ENCODE measurements around the gene TMEM106C.

The TMEM106C gene

DNA sequence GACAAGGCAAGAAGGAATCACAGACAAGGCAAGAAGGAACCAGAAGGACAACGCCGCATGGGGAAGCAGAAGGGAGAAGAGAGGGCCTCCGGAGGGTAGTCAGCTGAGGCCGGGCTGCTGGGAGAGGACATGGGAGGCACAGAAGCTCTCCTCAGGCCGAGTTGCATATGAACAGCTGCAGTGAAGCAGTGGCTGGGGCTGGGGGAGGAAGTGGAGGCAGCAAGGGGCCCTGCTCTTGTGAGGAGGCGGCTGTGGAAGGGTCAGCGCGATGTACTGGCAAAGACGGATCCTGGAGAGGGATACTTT is 22.0 kb upstream of the TMEM106C start:
- no peak overlapping the region for H3K27ac ChIP-seq (ENCODE audit: low read length)
- H3K27me3 ChIP-seq (ENCODE audit: insufficient read depth, low read length), result peaks cover 31% of the 10 kb centered on the region
- H3K9me3 ChIP-seq (ENCODE audit: insufficient read depth, low read depth, low read length), result no peaks in the 10 kb centered on the region
- no peak overlapping the region for H3K9ac ChIP-seq (ENCODE audit: low read depth, low read length)
- no peaks in the 10 kb centered on the region for H3K36me3 ChIP-seq (ENCODE audit: insufficient read depth, low read depth, low read length)
- no peaks in the 10 kb centered on the region; the same call in 1 of the 2 replicates for H3K4me1 ChIP-seq (ENCODE audit: insufficient read depth, low read length)
- H3K4me3 ChIP-seq (ENCODE audit: low read length), result no peak overlapping the region

DNA sequence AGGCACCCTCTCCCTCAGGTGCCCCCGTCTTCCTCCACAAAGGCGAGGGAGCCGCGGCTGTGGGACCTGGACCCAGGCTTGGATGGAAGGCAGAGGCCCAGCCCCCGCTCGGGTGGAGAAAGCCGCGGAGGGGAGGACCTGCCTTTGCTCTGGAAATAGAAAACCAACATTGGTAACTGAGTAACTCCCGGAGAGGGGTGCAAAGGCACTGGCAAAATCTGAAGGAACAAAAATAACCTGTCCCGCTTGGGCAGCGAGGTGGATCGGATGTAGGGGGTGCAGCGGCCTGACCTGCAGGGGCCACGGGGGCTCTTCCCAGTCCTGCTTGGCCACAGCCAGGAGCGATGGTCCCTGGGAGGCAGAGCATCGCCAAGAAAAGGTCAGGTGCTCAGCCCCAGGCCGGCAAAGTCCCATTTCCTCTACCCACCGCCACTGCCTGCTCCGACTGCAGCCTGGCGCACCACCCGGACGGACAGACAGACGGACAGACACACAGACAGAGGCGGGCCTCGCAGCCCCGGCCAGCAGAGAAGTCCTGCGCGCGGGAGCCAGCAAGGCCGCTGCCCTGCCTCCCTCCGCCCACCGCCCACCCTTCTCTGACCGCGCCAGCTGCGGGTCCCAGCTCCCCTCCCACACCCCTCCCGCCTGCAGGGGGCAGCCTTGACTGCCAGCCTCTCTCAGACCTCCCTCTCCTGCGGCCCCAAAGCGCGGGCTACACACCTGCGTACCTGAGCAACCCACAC is 21.4 kb upstream of the TMEM106C start:
- Histone ChIP-seq H3K9me3 (ENCODE audit: insufficient read depth, low read depth, low read length) (no peaks in the 10 kb centered on the region), H3K27ac (ENCODE audit: low read length) (no peak overlapping the region), H3K4me1 (ENCODE audit: insufficient read depth, low read length) (no peaks in the 10 kb centered on the region; the same call in 1 of the 2 replicates), H3K36me3 (ENCODE audit: insufficient read depth, low read depth, low read length) (no peaks in the 10 kb centered on the region), H3K9ac (ENCODE audit: low read depth, low read length) (no peak overlapping the region), H3K4me3 (ENCODE audit: low read length) (no peak overlapping the region; the same call in 1 of the 2 replicates), H3K27me3 (ENCODE audit: insufficient read depth, low read length) (peaks cover 31% of the 10 kb centered on the region)

DNA sequence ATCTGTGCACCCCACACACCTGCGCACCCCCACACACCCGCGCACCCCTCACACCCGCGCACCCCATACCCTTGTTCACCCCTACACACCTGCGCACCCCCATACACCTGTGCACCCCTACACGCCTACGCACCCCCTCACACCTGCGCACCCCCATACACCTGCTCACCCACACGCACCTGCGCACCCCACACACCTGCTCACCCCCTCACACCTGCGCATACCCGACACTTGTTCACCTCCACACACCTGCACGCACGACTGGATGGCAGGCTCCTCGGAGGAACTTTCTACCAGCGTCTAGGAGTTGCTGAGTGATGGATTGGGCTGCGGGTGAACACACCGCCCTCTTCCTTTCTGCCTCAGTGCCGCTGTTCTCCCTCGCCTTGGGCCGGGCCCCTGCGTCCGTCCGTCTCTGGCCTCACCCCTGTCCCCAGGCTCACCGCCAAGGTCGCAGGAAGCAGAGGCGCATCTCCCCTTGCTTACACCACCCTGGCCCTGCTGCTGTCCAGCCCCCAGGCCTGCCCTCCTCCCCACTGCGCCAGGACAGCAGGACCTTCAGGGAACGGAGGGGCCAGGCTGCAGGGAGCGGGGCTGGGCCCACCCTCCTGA is 20.7 kb upstream of the TMEM106C start:
- Histone ChIP-seq H3K9ac (ENCODE audit: low read depth, low read length) (no peak overlapping the region), H3K4me1 (ENCODE audit: insufficient read depth, low read length) (no peaks in the 10 kb centered on the region; the same call in 1 of the 2 replicates), H3K4me3 (ENCODE audit: low read length) (no peak overlapping the region)

DNA sequence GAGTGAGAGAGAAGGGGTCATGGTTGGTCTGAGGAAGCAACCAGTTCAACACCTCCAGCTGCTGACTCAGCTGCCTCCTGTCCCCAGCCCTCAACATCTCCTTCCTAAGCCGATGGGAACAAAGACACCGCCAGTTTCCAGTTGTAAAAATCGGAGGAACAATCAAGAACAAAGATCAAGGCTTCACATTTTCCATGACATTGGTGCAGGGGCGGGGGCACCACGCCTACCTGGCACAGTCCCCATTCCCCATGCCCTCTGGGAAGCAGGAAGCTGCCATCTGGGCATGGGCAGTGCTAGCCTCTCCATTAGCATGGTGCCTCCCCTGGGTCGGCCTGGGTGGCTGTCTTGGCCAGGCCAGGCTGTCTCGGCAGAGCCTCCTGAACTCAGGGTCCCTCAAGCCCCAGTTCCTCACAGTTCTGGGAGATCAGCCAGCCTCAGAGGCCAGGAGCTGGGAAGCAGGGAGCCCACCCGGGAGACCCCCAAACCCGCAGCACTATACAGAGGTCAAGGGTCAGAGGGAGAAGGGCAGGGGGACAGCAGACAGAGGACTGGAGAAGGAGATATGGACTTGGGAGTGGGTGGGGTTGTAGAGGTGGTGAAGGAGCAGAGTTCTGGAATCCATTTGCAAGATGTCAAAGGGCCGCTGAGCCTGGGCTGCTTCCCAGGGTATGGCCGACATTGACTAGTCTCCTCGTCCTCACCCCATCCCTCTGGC is 19.6 kb upstream of the TMEM106C start:
- Histone ChIP-seq H3K27me3 (ENCODE audit: insufficient read depth, low read length) (peaks cover 26% of the 10 kb centered on the region), H3K36me3 (ENCODE audit: insufficient read depth, low read depth, low read length) (no peaks in the 10 kb centered on the region), H3K4me3 (ENCODE audit: low read length) (no peak overlapping the region), H3K27ac (ENCODE audit: low read length) (no peak overlapping the region), H3K4me1 (ENCODE audit: insufficient read depth, low read length) (no peaks in the 10 kb centered on the region; the same call in 1 of the 2 replicates), H3K9ac (ENCODE audit: low read depth, low read length) (no peak overlapping the region), H3K9me3 (ENCODE audit: insufficient read depth, low read depth, low read length) (no peaks in the 10 kb centered on the region)

More for the DNA sequence above, 20.7 kb upstream of the TMEM106C start:
- peaks cover 31% of the 10 kb centered on the region for H3K27me3 ChIP-seq (ENCODE audit: insufficient read depth, low read length)
- no peak overlapping the region for H3K27ac ChIP-seq (ENCODE audit: low read length)
- no peaks in the 10 kb centered on the region for H3K9me3 ChIP-seq (ENCODE audit: insufficient read depth, low read depth, low read length)
- no peaks in the 10 kb centered on the region for H3K36me3 ChIP-seq (ENCODE audit: insufficient read depth, low read depth, low read length)

DNA sequence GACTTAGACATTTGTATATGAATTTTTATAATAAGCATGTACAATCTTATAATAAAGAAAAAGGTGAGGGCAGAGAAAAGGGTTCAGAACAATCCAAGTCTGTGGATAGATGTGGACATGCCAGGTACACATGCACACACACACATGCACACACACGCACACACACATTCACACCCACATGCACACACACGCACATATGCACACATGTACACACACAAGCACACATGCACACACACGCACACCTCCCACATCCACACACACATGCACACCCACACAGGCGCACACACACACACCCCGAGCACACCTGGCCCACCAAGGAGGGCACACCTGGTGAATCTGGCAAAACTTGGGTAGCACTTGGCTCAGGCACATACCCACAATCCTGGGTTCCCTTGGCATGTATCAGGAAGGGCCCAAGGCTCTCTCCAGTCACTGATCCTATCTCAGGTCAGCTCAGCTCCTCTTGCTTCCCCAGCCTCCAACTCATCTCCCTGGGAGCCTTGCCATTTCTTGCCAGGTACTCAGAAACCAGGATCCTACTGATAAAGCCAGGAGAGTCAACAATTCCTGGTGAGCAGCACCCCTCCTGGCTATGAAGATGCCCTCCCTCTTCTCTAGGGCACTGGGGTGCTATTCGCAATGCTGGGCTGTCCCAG is 18.6 kb upstream of the TMEM106C start:
- no peaks in the 10 kb centered on the region for H3K36me3 ChIP-seq (ENCODE audit: insufficient read depth, low read depth, low read length)

DNA sequence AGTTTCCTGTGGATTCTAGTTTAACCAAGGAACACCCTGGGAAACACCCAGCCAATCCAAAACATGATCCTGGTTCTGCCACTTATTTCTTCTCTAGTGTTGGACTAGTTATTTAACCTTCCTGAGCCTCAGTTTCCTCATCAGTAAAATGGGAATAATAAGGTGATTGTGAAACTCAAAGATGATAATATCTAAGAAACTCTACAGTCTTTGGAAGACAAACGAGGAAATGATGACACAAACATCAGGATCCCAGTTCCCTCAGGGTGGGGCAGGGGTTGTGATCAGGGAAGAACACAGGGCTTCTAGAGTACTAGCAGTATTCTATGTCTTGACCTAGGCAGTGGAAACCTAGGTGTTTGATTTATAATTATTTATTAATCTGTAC is 18.1 kb upstream of the TMEM106C start:
- Histone ChIP-seq H3K4me3 (ENCODE audit: low read length) (no peak overlapping the region), H3K27ac (ENCODE audit: low read length) (no peak overlapping the region), H3K9me3 (ENCODE audit: insufficient read depth, low read depth, low read length) (no peaks in the 10 kb centered on the region), H3K27me3 (ENCODE audit: insufficient read depth, low read length) (peaks cover 18% of the 10 kb centered on the region), H3K36me3 (ENCODE audit: insufficient read depth, low read depth, low read length) (no peaks in the 10 kb centered on the region), H3K9ac (ENCODE audit: low read depth, low read length) (no peak overlapping the region), H3K4me1 (ENCODE audit: insufficient read depth, low read length) (no peaks in the 10 kb centered on the region; the same call in 1 of the 2 replicates)

More for the DNA sequence above, 18.6 kb upstream of the TMEM106C start:
- H3K9ac ChIP-seq (ENCODE audit: low read depth, low read length), result no peak overlapping the region
- peaks cover 22% of the 10 kb centered on the region for H3K27me3 ChIP-seq (ENCODE audit: insufficient read depth, low read length)
- no peak overlapping the region for H3K27ac ChIP-seq (ENCODE audit: low read length)
- H3K9me3 ChIP-seq (ENCODE audit: insufficient read depth, low read depth, low read length), result no peaks in the 10 kb centered on the region
- no peaks in the 10 kb centered on the region; the same call in 1 of the 2 replicates for H3K4me1 ChIP-seq (ENCODE audit: insufficient read depth, low read length)
- no peak overlapping the region for H3K4me3 ChIP-seq (ENCODE audit: low read length)

DNA sequence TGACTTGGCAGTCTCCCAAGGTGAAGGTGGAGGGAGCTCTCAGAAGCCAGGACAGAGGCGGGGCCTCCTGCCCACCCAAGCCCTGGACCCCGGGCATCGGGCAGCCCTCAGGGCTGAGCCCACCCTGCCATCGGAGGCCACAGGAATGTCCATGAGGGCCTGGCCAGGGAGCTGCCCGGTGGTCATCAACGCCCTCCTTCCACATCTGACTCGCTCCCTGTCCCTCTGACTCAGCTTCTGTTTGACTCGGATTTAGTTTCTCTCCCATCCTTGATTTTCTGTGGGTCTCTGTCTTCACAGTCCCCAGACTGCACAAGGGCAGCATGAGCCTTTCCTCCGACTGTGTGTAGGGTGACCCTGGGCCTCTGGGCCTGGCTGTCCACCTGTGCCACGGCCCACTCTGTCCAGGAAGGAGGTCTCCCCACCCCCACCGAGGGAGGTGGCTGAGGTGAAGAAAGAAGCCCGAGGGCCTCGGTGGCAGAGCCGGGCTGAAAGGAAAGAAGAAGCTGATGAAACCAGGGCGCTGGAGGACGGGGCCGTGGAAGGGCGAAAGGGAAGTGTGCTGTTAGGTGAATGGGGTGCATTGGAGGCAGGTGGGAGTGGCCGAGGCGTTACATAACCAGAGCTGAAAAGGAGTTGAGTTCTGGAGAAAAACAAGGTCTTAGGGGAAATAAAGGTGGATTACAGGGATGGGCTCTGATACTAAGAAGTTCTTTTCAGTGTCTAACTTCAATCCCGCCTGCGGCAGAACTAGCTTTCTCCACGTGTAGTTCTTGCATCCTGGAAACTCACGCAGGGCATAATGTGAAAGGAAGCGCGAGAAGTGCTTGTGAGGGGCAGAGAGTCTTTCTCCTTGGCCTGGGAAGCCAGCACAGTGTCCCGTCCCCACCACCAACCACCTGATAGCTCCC is 16.7 kb upstream of the TMEM106C start:
- Histone ChIP-seq H3K9me3 (ENCODE audit: insufficient read depth, low read depth, low read length) (no peaks in the 10 kb centered on the region), H3K4me1 (ENCODE audit: insufficient read depth, low read length) (no peaks in the 10 kb centered on the region; the same call in 1 of the 2 replicates), H3K27ac (ENCODE audit: low read length) (no peak overlapping the region), H3K36me3 (ENCODE audit: insufficient read depth, low read depth, low read length) (no peaks in the 10 kb centered on the region), H3K4me3 (ENCODE audit: low read length) (no peak overlapping the region), H3K27me3 (ENCODE audit: insufficient read depth, low read length) (peaks cover 5% of the 10 kb centered on the region), H3K9ac (ENCODE audit: low read depth, low read length) (no peak overlapping the region)

DNA sequence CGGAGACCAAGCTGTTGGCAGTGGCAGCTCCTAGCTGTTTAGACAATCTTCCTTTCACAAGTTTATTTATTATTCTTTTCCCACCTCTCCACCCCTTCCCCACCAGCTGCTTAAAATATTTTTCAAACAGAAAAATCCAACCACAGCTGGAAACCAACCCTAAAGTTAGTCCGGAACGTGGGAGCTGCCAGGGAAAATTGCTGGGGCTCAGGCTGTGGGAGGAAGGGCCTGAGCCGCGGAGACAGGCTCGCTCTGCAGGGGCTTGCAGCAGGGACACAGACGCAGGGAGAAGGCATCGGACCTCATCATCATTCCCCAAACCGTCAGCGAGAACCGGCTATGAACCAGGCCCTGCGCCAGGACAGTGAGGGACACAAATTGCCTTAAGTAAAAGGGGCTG is 16.1 kb upstream of the TMEM106C start:
- Histone ChIP-seq H3K27ac (ENCODE audit: low read length) (no peak overlapping the region), H3K9me3 (ENCODE audit: insufficient read depth, low read depth, low read length) (no peaks in the 10 kb centered on the region), H3K4me3 (ENCODE audit: low read length) (no peak overlapping the region), H3K9ac (ENCODE audit: low read depth, low read length) (no peak overlapping the region), H3K4me1 (ENCODE audit: insufficient read depth, low read length) (no peaks in the 10 kb centered on the region), H3K27me3 (ENCODE audit: insufficient read depth, low read length) (no peaks in the 10 kb centered on the region; the same call in 1 of the 2 replicates), H3K36me3 (ENCODE audit: insufficient read depth, low read depth, low read length) (no peaks in the 10 kb centered on the region)

DNA sequence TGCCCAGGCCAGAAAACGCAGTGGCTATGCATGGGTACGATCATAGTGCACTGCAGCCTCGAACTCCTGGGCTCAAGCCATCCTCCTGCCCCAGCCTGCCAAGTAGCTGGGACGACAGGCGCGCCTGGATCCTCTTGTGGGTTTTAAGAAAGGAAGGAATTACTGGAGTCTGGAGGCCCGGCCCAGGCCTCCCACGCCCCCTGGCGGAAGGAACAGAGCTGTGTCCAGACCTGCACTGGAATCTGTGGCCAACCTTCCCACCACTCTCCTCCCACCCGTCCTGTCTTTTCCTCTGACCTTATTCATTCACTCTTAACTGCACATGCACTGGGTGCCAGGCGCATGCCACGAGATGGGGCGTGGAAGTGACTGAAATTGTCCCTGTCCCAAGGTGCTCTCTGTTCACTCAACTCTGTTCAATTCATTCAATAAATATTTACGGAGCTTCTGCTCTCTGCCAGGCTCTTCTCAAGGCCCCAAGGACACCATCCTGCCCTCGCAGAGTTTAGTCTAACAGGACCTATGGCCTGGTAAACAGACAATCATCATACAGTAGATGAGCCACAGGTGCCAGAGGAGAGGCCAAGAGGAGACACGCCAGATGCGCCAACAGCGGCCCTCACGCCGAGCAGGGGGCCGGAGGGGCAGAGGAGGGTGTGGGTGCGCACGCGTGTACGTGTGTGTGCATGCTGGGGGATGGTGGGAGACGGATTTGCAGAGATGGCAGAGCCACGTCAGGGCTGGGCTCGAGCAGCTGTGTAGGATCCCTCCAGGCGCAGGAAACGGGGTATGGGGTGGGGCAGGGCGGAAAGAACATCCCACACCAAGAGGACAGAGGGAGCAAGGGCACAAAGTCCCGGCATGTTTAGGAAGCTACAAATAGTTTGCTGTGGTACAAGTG is 13.7 kb upstream of the TMEM106C start:
- Histone ChIP-seq H3K4me3 (ENCODE audit: low read length) (no peak overlapping the region), H3K36me3 (ENCODE audit: insufficient read depth, low read depth, low read length) (no peaks in the 10 kb centered on the region), H3K4me1 (ENCODE audit: insufficient read depth, low read length) (no peaks in the 10 kb centered on the region), H3K9me3 (ENCODE audit: insufficient read depth, low read depth, low read length) (no peaks in the 10 kb centered on the region), H3K27ac (ENCODE audit: low read length) (no peak overlapping the region), H3K27me3 (ENCODE audit: insufficient read depth, low read length) (peaks cover 6% of the 10 kb centered on the region; the same call in 1 of the 2 replicates), H3K9ac (ENCODE audit: low read depth, low read length) (no peak overlapping the region)

DNA sequence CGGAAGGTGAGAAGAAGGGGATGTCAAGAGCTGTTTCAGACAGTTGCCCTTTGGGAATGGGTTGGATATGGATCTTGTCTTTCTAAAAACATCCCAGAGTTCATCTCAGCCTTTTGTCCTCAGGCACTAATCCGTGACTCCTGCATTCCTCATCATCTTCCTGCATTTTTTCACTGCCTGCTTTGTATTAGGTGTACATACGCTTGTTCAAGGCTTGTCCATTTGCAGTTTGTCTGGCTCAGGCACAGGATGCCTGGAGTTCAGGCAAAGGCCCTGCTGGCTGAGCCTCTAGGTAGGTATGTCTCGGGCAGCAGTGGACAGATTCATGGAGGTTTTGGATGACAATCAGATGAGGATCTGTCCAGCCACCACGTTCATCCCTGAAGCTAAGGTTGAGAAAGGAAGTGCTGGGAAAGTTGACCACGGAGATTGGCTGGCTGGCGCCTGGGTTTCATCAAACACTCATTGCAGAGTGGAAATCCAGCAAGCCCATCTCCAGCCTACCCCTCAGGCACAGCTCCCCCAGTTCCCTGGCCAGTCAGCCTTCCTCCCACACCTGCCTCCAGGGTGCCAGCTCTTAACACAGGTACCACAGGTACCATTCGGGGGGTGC is 12.4 kb upstream of the TMEM106C start:
- Histone ChIP-seq H3K9me3 (ENCODE audit: insufficient read depth, low read depth, low read length) (no peaks in the 10 kb centered on the region), H3K9ac (ENCODE audit: low read depth, low read length) (no peak overlapping the region), H3K27me3 (ENCODE audit: insufficient read depth, low read length) (peaks cover 6% of the 10 kb centered on the region; the same call in 1 of the 2 replicates), H3K4me3 (ENCODE audit: low read length) (no peak overlapping the region), H3K27ac (ENCODE audit: low read length) (no peak overlapping the region), H3K36me3 (ENCODE audit: insufficient read depth, low read depth, low read length) (no peaks in the 10 kb centered on the region), H3K4me1 (ENCODE audit: insufficient read depth, low read length) (no peaks in the 10 kb centered on the region)
